MG63 (cell line): Measurements from ENCODE around the gene GRM2. TPM values are rescaled to one million over a fixed set of nuclear protein-coding genes. Genes with fewer than 3 reads are reported as not detected.
"Not testable (repeated sequence)": the region's sequence is repeated elsewhere in the genome, so short reads cannot be mapped to it uniquely, and the experiment has no call there.

Source experiments
- DNase-seq: peaks from one replicate; pipeline ENCODE4 v3.0.0-alpha.2; 2020
- H3K27me3 ChIP-seq: fragments of 250-450 bp; sonication (Bioruptor Pico); 2 replicates; pipeline ENCODE4 v1.5.1; 2020; ENCODE audit warnings: mild to moderate bottlenecking, moderate library complexity
- H3K36me3 ChIP-seq: fragments of 250-450 bp; sonication (Bioruptor Pico); 2 replicates; pipeline ENCODE4 v1.5.1; 2020; ENCODE audit warnings: mild to moderate bottlenecking, moderate library complexity
- H3K4me3 ChIP-seq: fragments of 250-450 bp; sonication (Bioruptor Pico); 2 replicates; pipeline ENCODE4 v1.5.1; 2020; ENCODE audit warnings: mild to moderate bottlenecking, moderate library complexity
- H3K9me3 ChIP-seq: fragments of 250-450 bp; sonication (Bioruptor Pico); 2 replicates; pipeline ENCODE4 v1.5.1; 2020; ENCODE audit warnings: mild to moderate bottlenecking, moderate library complexity
- total RNA-seq: library from RNA; depleted of rRNA; stranded (reverse); fragments of >200 nt; shearing (Covaris generic); gene quantifications from 2 replicates; pipeline ENCODE4 v1.2.3, GENCODE V29; 2014; ENCODE audit warnings: low replicate concordance; rRNA removed

Gene GRM2
- total RNA-seq, 1 experiment from 2014 or later, result not detected

DNA sequence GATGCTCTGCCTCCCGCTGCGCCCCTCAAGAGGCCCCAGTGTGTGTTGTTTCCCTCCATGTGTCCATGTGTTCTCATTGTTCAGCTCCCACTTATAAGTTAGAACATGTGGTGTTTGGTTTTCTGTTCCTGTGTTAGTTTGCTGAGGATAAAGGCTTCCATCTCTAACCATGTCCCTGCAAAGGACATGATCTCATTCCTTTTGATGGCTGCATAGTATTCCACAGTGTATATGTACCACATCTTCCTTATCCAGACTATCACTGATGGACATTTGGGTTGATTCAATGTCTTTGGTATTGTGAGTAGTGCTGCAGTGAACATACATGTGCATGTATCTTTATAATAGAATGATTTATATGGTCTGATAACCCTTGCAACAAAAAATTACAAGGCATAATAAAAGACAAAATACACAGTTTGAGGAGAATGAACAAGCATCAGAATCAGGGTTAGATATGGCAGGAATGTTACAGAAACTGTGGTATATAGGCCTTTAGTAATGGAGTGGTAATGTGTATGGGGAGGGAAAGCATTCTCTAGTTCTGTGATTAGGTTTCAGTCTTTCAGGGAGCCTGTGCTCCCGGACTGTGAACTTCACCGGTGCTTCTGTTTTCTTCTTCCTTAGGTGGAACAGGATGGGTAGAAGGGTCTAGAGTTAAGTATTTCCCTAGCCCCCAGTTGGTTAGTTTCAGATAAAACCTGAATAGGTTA lies 27.1 kb downstream of the GRM2 start:
- no peak overlapping the region for H3K4me3 ChIP-seq
- H3K27me3 ChIP-seq, result no peaks in the 10 kb centered on the region
- H3K9me3 ChIP-seq, result no peaks in the 10 kb centered on the region
- H3K36me3 ChIP-seq, result no peaks in the 10 kb centered on the region
- DNase-seq, result no peak

- H3K27me3 ChIP-seq, result no peaks in the 10 kb centered on the region
- DNase-seq, result no peak
- H3K4me3 ChIP-seq, result no peak overlapping the region
- no peaks in the 10 kb centered on the region for H3K9me3 ChIP-seq
- H3K36me3 ChIP-seq, result no peaks in the 10 kb centered on the region
These were observed 27.7 kb downstream of the GRM2 start for GRCh38 chr3:51734572-51734907.

GRCh38 chr3:51735039-51735438 lies 28.2 kb downstream of the GRM2 start:
- no peak for DNase-seq
- Histone ChIP-seq H3K27me3 (no peaks in the 10 kb centered on the region), H3K4me3 (no peak overlapping the region), H3K9me3 (no peaks in the 10 kb centered on the region), H3K36me3 (no peaks in the 10 kb centered on the region)

GRCh38 chr3:51735950-51736349 lies 29.1 kb downstream of the GRM2 start:
- H3K9me3 ChIP-seq, result no peaks in the 10 kb centered on the region
- DNase-seq, result no peak
- no peaks in the 10 kb centered on the region for H3K27me3 ChIP-seq
- no peak overlapping the region for H3K4me3 ChIP-seq
- no peaks in the 10 kb centered on the region for H3K36me3 ChIP-seq

GRCh38 chr3:51739110-51739509 lies 32.2 kb downstream of the GRM2 start:
- no peaks in the 10 kb centered on the region for H3K27me3 ChIP-seq
- H3K4me3 ChIP-seq, result no peak overlapping the region
- DNase-seq, result no peak
- H3K9me3 ChIP-seq, result no peaks in the 10 kb centered on the region
- H3K36me3 ChIP-seq, result no peaks in the 10 kb centered on the region

DNA sequence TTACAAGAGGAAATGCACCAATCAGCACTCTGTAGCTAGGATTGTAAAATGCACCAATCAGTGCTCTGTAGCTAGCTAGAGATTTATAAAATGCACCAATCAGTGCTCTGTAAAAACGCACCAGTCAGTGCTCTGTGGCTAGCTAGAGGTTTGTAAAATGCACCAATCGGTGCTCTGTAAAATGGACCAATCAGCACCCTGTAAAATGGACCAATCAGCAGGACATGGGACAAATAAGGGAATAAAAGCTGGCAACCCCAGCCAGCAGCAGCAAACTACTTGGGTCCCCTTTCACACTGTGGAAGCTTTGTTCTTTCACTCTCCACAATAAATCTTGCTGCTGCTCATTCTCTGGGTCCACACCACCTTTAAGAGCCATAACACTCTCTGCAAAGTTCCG lies 35.5 kb downstream of the GRM2 start:
- H3K27me3 ChIP-seq, H3K4me3 ChIP-seq, H3K36me3 ChIP-seq, DNase-seq, H3K9me3 ChIP-seq: not testable (repeated sequence)

GRCh38 chr3:51742978-51743377 lies 36.1 kb downstream of the GRM2 start:
- not testable (repeated sequence) for DNase-seq, H3K9me3 ChIP-seq, H3K4me3 ChIP-seq, H3K27me3 ChIP-seq, H3K36me3 ChIP-seq

- H3K27me3 ChIP-seq, result no peaks in the 10 kb centered on the region
- H3K4me3 ChIP-seq, result no peak overlapping the region
- DNase-seq, result no peak
- H3K36me3 ChIP-seq, result no peaks in the 10 kb centered on the region
- no peaks in the 10 kb centered on the region for H3K9me3 ChIP-seq
These were observed 41.0 kb downstream of the GRM2 start for GRCh38 chr3:51747840-51748239.

- no peak for DNase-seq
- Histone ChIP-seq H3K27me3 (no peaks in the 10 kb centered on the region), H3K4me3 (no peak overlapping the region), H3K9me3 (no peaks in the 10 kb centered on the region), H3K36me3 (no peaks in the 10 kb centered on the region)
These were observed 41.5 kb downstream of the GRM2 start for GRCh38 chr3:51748327-51748726.

DNA sequence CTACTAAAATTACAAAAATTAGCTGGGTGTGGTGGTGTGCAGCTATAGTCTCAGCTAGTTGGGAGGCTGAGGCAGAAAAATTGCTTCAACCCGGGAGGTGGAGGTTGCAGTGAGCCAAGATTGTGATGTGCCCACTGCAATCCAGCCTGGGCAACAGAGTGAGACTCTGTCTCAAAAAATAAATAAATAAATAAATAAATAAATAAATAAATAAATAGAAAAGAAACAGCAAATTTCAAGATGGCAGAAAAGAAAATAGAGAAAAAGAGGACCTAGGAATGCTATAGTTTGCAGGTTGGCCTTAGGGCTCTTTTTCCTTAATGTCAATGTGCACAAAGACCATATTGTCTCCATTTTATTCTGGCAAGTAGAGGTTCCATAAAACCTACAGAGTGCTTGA lies 44.0 kb downstream of the GRM2 start:
- Histone ChIP-seq H3K9me3 (no peaks in the 10 kb centered on the region), H3K27me3 (no peaks in the 10 kb centered on the region), H3K36me3 (no peaks in the 10 kb centered on the region), H3K4me3 (no peak overlapping the region)
- DNase-seq, result no peak

DNA sequence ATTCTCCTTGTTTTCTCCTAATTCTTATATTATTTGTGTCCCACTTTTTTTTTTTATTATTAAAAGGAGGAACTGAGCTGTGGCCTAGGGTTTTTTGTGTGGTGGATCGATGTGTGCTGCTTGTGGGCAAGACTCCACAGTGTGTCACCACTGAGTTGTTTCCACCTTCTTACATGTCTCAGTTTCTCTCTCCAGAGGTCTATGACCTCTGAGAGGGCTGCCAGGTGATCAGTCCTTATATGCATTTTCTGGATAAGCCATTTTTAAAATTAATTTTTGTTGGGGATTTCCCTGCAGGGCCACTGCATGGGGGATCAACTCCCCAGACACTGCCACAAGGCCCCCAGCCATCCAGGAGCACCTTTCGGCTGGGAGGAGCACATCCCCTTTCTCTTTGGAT lies 44.4 kb downstream of the GRM2 start:
- DNase-seq, result no peak
- H3K27me3 ChIP-seq, result no peaks in the 10 kb centered on the region
- no peaks in the 10 kb centered on the region for H3K9me3 ChIP-seq
- no peak overlapping the region for H3K4me3 ChIP-seq
- H3K36me3 ChIP-seq, result no peaks in the 10 kb centered on the region

GRCh38 chr3:51753763-51754750 lies 47.2 kb downstream of the GRM2 start:
- H3K9me3 ChIP-seq, H3K4me3 ChIP-seq, DNase-seq, H3K36me3 ChIP-seq, H3K27me3 ChIP-seq: not testable (repeated sequence)

DNA sequence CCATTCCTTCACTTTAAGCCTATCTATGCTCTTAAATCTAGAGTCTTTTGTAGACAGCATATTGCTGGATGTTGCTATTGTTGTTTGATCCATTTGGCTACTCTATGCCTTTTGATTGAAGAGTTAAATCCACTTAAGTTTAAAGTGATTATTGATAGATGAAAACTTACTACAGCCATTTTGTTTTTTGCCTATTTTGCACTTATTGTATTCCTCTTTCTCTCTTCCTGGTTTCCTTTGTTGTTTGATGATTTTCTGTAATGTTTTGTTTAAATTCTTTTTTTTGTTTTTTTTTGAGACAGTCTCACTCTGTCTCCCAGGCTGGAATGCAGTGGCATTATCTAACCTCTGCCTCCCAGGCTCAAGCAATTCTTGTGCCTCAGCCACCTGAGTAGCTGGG lies 52.3 kb downstream of the GRM2 start:
- Histone ChIP-seq H3K4me3 (no peak overlapping the region), H3K36me3 (no peaks in the 10 kb centered on the region), H3K9me3 (no peaks in the 10 kb centered on the region), H3K27me3 (no peaks in the 10 kb centered on the region)
- no peak for DNase-seq

Other genes with a start within 250 kb of the GRM2 start
- gene DCAF1, start 207.1 kb upstream of the GRM2 start, total RNA-seq, result 7.3 and 11.0 TPM in 2 replicates
- 5.3 and 5.9 TPM in 2 replicates for gene RAD54L2, start 168.3 kb upstream of the GRM2 start, total RNA-seq
- gene TEX264, start 35.8 kb upstream of the GRM2 start, total RNA-seq, result 35.9 and 64.1 TPM in 2 replicates
- not detected in 2 replicates for gene IQCF6, start 72.2 kb downstream of the GRM2 start, total RNA-seq
- gene IQCF2, start 154.5 kb downstream of the GRM2 start, total RNA-seq, result not detected in 2 replicates
- gene IQCF5, start 168.5 kb downstream of the GRM2 start, total RNA-seq, result not detected in 2 replicates
- not detected in 2 replicates for gene IQCF1, start 196.3 kb downstream of the GRM2 start, total RNA-seq
- gene RRP9, start 234.8 kb downstream of the GRM2 start, total RNA-seq, result 59.3 and 78.5 TPM in 2 replicates
- 5.9 and 13.8 TPM in 2 replicates for gene PARP3, start 235.3 kb downstream of the GRM2 start, total RNA-seq
- gene GPR62, start 248.3 kb downstream of the GRM2 start, total RNA-seq, result not detected in 2 replicates